Fibroblast of lung (primary cell): Measurements from ENCODE around the gene ABCC5. TPM values are rescaled to one million over a fixed set of nuclear protein-coding genes. Genes with fewer than 3 reads are reported as not detected.
"Not testable (repeated sequence)": the region's sequence is repeated elsewhere in the genome, so short reads cannot be mapped to it uniquely, and the experiment has no call there.

Experiments
- DNase-seq, 2 donors: peaks; one replicate each; pipeline versions ENCODE4 v3.0.0 to v3.0.0-alpha.2; 2010; ENCODE audit warnings: low read depth in 2 of 2
- H2AFZ ChIP-seq: 2 replicates; pipeline ENCODE4 v1.5.1; 2012; ENCODE audit warnings: low read length, control low read depth, inconsistent platforms
- H3K27ac ChIP-seq: 2 replicates; pipeline ENCODE4 v1.5.1; 2011; ENCODE audit warnings: low read length, control low read depth; ENCODE audit not compliant: insufficient read depth
- H3K27me3 ChIP-seq: 2 replicates; pipeline ENCODE4 v1.5.1; 2011; ENCODE audit warnings: mild to moderate bottlenecking, low read length; ENCODE audit not compliant: control insufficient read depth, insufficient read depth
- H3K36me3 ChIP-seq: 2 replicates; pipeline ENCODE4 v1.5.1; 2011; ENCODE audit warnings: low read length; ENCODE audit not compliant: control insufficient read depth, insufficient read depth
- H3K4me1 ChIP-seq: 2 replicates; pipeline ENCODE4 v1.5.1; 2011; ENCODE audit warnings: low read length; ENCODE audit not compliant: control insufficient read depth, insufficient read depth; ENCODE audit errors: extremely low read depth
- H3K4me2 ChIP-seq: 2 replicates; pipeline ENCODE4 v1.5.1; 2011; ENCODE audit warnings: low read length, control low read depth; ENCODE audit not compliant: insufficient read depth; ENCODE audit errors: extremely low read depth
- H3K4me3 ChIP-seq, 4 experiments: fragments of 200-600 bp in 1 of 4; sonication (generic) in 1 of 4; replicated peaks in 1 of 4; 2 replicates each; pipeline ENCODE4 v1.5.1; 2011 to 2016; ENCODE audit warnings: low read length in 4 of 4, low read depth in 3 of 4, mild to moderate bottlenecking in 3 of 4, control low read depth in 2 of 4, inconsistent platforms in 1 of 4, mixed read lengths in 1 of 4; ENCODE audit not compliant: insufficient read depth in 1 of 4; ENCODE audit errors: control extremely low read depth in 1 of 4
- H3K79me2 ChIP-seq: 2 replicates; pipeline ENCODE4 v1.5.1; 2012; ENCODE audit warnings: mild to moderate bottlenecking, low read length, inconsistent platforms; ENCODE audit not compliant: control insufficient read depth, insufficient read depth
- H3K9ac ChIP-seq: 2 replicates; pipeline ENCODE4 v1.5.1; 2011; ENCODE audit warnings: mild to moderate bottlenecking, low read length, control low read depth; ENCODE audit not compliant: insufficient read depth
- H3K9me3 ChIP-seq: 2 replicates; pipeline ENCODE4 v1.5.1; 2012; ENCODE audit warnings: low read depth, low read length; ENCODE audit not compliant: control insufficient read depth, insufficient read depth
- H4K20me1 ChIP-seq: 2 replicates; pipeline ENCODE4 v1.5.1; 2011; ENCODE audit warnings: low read length; ENCODE audit not compliant: control insufficient read depth, insufficient read depth; ENCODE audit errors: extremely low read depth
- CTCF ChIP-seq, 2 donors: IDR thresholded peaks in 1 of 2; conservative IDR thresholded peaks in 1 of 2; 1 replicate in 1 of 2; 2 replicates in 1 of 2; pipeline ENCODE4 v1.5.1; 2011 to 2012; ENCODE audit warnings: low read length in 2 of 2, control low read depth in 1 of 2, inconsistent platforms in 1 of 2, low read depth in 1 of 2, mild to moderate bottlenecking in 1 of 2
- EZH2 ChIP-seq: IDR thresholded peaks from 2 replicates; pipeline ENCODE4 v1.5.1; 2012; ENCODE audit warnings: low read length, control low read depth, mild to moderate bottlenecking; ENCODE audit errors: missing control alignments
- polyA plus RNA-seq, 2 donors: library from polyadenylated mRNA; depleted of rRNA in 1 of 2; stranded (reverse) in 1 of 2; unstranded in 1 of 2; fragments of >200 nt; gene quantifications; 2 replicates each; pipeline ENCODE4 v1.2.1, GENCODE V29; 2011 to 2012; ENCODE audit warnings: missing spikeins in 1 of 2
- total RNA-seq: library from RNA; depleted of rRNA; stranded (reverse); fragments of >200 nt; gene quantifications from 2 replicates; pipeline ENCODE4 v1.2.1, GENCODE V29; 2014

The ABCC5 gene
- total and polyA plus RNA-seq, 2 donors (not counting 1 experiment from before 2014, with no cell fraction given) = 13.2 to 18.8 TPM

- Histone ChIP-seq H3K27me3 (no peaks in the 10 kb centered on the region), H3K79me2 (no peaks in the 10 kb centered on the region), H2AFZ (no peak overlapping the region), H3K27ac (no peak overlapping the region), H4K20me1 (no peaks in the 10 kb centered on the region), H3K9ac (no peak overlapping the region), H3K4me3 (no peak overlapping the region), H3K36me3 (no peaks in the 10 kb centered on the region), H3K4me2 (no peak overlapping the region), H3K9me3 (no peaks in the 10 kb centered on the region), H3K4me1 (no peaks in the 10 kb centered on the region)
- TF ChIP-seq CTCF (conservative IDR thresholded peaks at IDR 0.05 in 1 of 2, IDR thresholded peaks at IDR 0.05 in 1 of 2; ENCODE audit: low read depth in 1 of 2, low read length in 2 of 2) (peak; percentile 36 to 42), EZH2 (no peak)
- DNase-seq = peak in 1 of 2 donors; percentile 26
These were observed 22.3 kb upstream of the ABCC5 start for GRCh38 chr3:184040010-184040409.

- Histone ChIP-seq H3K4me2 (no peak overlapping the region), H3K9ac (no peak overlapping the region), H3K9me3 (no peaks in the 10 kb centered on the region), H3K27me3 (no peaks in the 10 kb centered on the region), H4K20me1 (no peaks in the 10 kb centered on the region), H2AFZ (no peak overlapping the region), H3K27ac (no peak overlapping the region), H3K36me3 (no peaks in the 10 kb centered on the region), H3K4me1 (no peaks in the 10 kb centered on the region), H3K4me3 (no peak overlapping the region), H3K79me2 (no peaks in the 10 kb centered on the region)
- peak; percentile 38 to 55 for DNase-seq
- TF ChIP-seq CTCF (conservative IDR thresholded peaks at IDR 0.05 in 1 of 2, IDR thresholded peaks at IDR 0.05 in 1 of 2; ENCODE audit: low read depth in 1 of 2, low read length in 2 of 2) (no peak), EZH2 (no peak)
These were observed 21.7 kb upstream of the ABCC5 start for GRCh38 chr3:184039414-184039813.

GRCh38 chr3:184038307-184038706, 20.6 kb upstream of the ABCC5 start:
- H3K79me2 ChIP-seq, H3K9me3 ChIP-seq, H4K20me1 ChIP-seq, H3K4me2 ChIP-seq, H3K36me3 ChIP-seq, H3K9ac ChIP-seq, H3K27ac ChIP-seq, DNase-seq, H2AFZ ChIP-seq, H3K4me1 ChIP-seq, H3K4me3 ChIP-seq, H3K27me3 ChIP-seq: not testable (repeated sequence)

- Histone ChIP-seq H3K9me3 (no peaks in the 10 kb centered on the region), H3K36me3 (no peaks in the 10 kb centered on the region), H3K4me3 (no peak overlapping the region), H3K27ac (no peak overlapping the region), H3K4me1 (no peaks in the 10 kb centered on the region), H3K9ac (no peak overlapping the region), H3K4me2 (no peak overlapping the region), H3K79me2 (no peaks in the 10 kb centered on the region), H2AFZ (no peak overlapping the region), H4K20me1 (no peaks in the 10 kb centered on the region), H3K27me3 (no peaks in the 10 kb centered on the region)
- no peak for DNase-seq
- TF ChIP-seq CTCF (conservative IDR thresholded peaks at IDR 0.05 in 1 of 2, IDR thresholded peaks at IDR 0.05 in 1 of 2; ENCODE audit: low read depth in 1 of 2, low read length in 2 of 2) (no peak), EZH2 (no peak)
These were observed 20.1 kb upstream of the ABCC5 start for GRCh38 chr3:184037816-184038215.
